Neural cell (in vitro differentiated cells): ENCODE measurements around the gene FBXO46.

Experiments used
- EZH2 ChIP-seq: fragments of 200-600, 300-800 bp; shearing (Covaris generic), sonication (generic); IDR thresholded peaks from 2 replicates; pipeline ENCODE4 v1.6.1; 2014; ENCODE audit warnings: antibody characterized with exemption, low read length, borderline replicate concordance, mild to moderate bottlenecking; ENCODE audit not compliant: insufficient read depth, poor library complexity, severe bottlenecking
- TF ChIP-seq, protein P1 (sequence below): fragments of 450-650 bp; IDR thresholded peaks from 2 replicates; pipeline ENCODE4 v1.5.1; 2014; ENCODE audit warnings: antibody characterized with exemption, mild to moderate bottlenecking, moderate library complexity; ENCODE audit not compliant: poor library complexity, severe bottlenecking

DNA sequence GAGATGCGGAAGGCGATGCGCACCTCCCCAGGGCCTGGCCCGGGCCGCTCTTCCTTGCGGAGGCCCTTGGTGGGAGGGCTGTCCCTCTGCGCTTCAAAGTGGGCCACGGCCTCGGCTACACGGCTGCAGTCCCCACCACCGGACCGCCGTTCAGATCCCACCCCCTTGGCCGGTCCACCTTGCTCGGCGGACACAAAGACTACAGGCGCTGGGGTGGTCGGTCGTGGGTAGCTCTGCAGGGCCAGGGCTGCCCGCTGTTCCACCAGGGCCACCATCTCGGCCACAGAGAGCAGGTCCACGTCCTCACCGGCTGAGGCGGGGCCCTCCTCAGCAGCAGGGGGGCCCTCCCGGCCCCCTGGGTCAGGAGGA, 18.0 kb downstream of the FBXO46 start:
- TF ChIP-seq, protein P1, sequence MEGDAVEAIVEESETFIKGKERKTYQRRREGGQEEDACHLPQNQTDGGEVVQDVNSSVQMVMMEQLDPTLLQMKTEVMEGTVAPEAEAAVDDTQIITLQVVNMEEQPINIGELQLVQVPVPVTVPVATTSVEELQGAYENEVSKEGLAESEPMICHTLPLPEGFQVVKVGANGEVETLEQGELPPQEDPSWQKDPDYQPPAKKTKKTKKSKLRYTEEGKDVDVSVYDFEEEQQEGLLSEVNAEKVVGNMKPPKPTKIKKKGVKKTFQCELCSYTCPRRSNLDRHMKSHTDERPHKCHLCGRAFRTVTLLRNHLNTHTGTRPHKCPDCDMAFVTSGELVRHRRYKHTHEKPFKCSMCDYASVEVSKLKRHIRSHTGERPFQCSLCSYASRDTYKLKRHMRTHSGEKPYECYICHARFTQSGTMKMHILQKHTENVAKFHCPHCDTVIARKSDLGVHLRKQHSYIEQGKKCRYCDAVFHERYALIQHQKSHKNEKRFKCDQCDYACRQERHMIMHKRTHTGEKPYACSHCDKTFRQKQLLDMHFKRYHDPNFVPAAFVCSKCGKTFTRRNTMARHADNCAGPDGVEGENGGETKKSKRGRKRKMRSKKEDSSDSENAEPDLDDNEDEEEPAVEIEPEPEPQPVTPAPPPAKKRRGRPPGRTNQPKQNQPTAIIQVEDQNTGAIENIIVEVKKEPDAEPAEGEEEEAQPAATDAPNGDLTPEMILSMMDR, result no peak
- no peak for TF ChIP-seq EZH2
